HCT116 (cell line): ENCODE results near the gene PRKN. TPM values are rescaled to one million over a fixed set of nuclear protein-coding genes. Genes with fewer than 3 reads are reported as not detected.

Experiments
- CTCF ChIP-seq, 3 experiments: fragments of 200-600 bp in 1 of 3; sonication (generic) in 1 of 3; IDR thresholded peaks in 2 of 3; conservative IDR thresholded peaks in 1 of 3; 2 replicates each; pipeline ENCODE4 v1.5.1; 2012 to 2017; ENCODE audit warnings: low read depth in 2 of 3, low read length in 2 of 3, antibody characterized with exemption in 1 of 3, borderline replicate concordance in 1 of 3, control low read depth in 1 of 3, mild to moderate bottlenecking in 1 of 3, mixed read lengths in 1 of 3, mixed run types in 1 of 3, moderate library complexity in 1 of 3; ENCODE audit not compliant: insufficient read depth in 1 of 3
- ELF1 ChIP-seq: IDR thresholded peaks from 2 replicates; pipeline ENCODE4 v1.6.1; 2012; ENCODE audit warnings: low read depth, borderline replicate concordance
- EZH2 ChIP-seq: fragments of 200-600 bp; sonication (generic); IDR thresholded peaks from 2 replicates; pipeline ENCODE4 v1.6.1; 2017; ENCODE audit warnings: antibody characterized with exemption, mixed run types
- FOSL1 ChIP-seq: IDR thresholded peaks from 2 replicates; pipeline ENCODE4 v1.6.1; 2012; ENCODE audit warnings: low read depth
- JUND ChIP-seq: IDR thresholded peaks from 2 replicates; pipeline ENCODE4 v1.6.1; 2012
- POLR2AphosphoS5 ChIP-seq: IDR thresholded peaks from 2 replicates; pipeline ENCODE4 v1.6.1; 2011; ENCODE audit warnings: mild to moderate bottlenecking, low read depth, low read length, moderate library complexity
- SP1 ChIP-seq: IDR thresholded peaks from 2 replicates; pipeline ENCODE4 v1.6.1; 2012; ENCODE audit warnings: low read depth
- ZBTB33 ChIP-seq: IDR thresholded peaks from 2 replicates; pipeline ENCODE4 v1.6.1; 2011; ENCODE audit warnings: mild to moderate bottlenecking, low read length, moderate library complexity; ENCODE audit not compliant: insufficient replicate concordance; ENCODE audit errors: extremely low read depth
- ZNF274 ChIP-seq: fragments of 200-500 bp; sonication (Bioruptor generic); IDR thresholded peaks from 2 replicates; pipeline ENCODE4 v1.6.1; 2014; ENCODE audit warnings: mild to moderate bottlenecking, low read depth, low read length, inconsistent platforms
- total RNA-seq: library from RNA; stranded (reverse); gene quantifications from one replicate; pipeline ENCODE4 v1.2.1, GENCODE V29; 2021; ENCODE audit not compliant: unreplicated experiment
- TF ChIP-seq, protein P1 (sequence below): IDR thresholded peaks from 2 replicates; pipeline ENCODE4 v1.6.1; 2012

PRKN gene
- total RNA-seq, 1 experiment from 2014 or later, result 2.6 TPM

- TF ChIP-seq CTCF (IDR thresholded peaks at IDR 0.05 in 2 of 3, conservative IDR thresholded peaks at IDR 0.05 in 1 of 3; ENCODE audit: borderline replicate concordance in 1 of 3, insufficient read depth in 1 of 3, low read depth in 2 of 3, low read length in 2 of 3) (no peak), ZNF274 (no peak), FOSL1 (no peak), ELF1 (no peak), ZBTB33 (no peak), EZH2 (no peak), JUND (no peak), SP1 (no peak), POLR2AphosphoS5 (no peak)
- TF ChIP-seq, protein P1, sequence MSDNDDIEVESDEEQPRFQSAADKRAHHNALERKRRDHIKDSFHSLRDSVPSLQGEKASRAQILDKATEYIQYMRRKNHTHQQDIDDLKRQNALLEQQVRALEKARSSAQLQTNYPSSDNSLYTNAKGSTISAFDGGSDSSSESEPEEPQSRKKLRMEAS, result no peak
Observed at GRCh38 chr6:162618448-162619002, 109.0 kb downstream of the PRKN start (continued).
